DOHH2 (cell line): Measurements from ENCODE around the gene RALGAPA2.

Experiments
- CTCF ChIP-seq: fragments of 200-600 bp; sonication (generic); IDR thresholded peaks from one replicate; pipeline ENCODE4 v1.5.1; 2014; ENCODE audit warnings: antibody characterized with exemption, mild to moderate bottlenecking, low read depth, low read length; ENCODE audit not compliant: poor library complexity, severe bottlenecking
- EZH2phosphoT487 ChIP-seq: fragments of 200-600 bp; sonication (generic); IDR thresholded peaks from 2 replicates; pipeline ENCODE4 v1.6.1; 2017; ENCODE audit warnings: borderline replicate concordance, mild to moderate bottlenecking, antibody characterized with exemption, low read length, moderate library complexity, mixed read lengths

GRCh38 chr20:20719411-20719810, 7.0 kb upstream of the RALGAPA2 start:
- TF ChIP-seq CTCF = no peak
- TF ChIP-seq EZH2phosphoT487 = no peak
